NCI-H2107 (cell line): ENCODE measurements around the gene AHCTF1.
"Not testable (repeated sequence)": the region's sequence is repeated elsewhere in the genome, so short reads cannot be mapped to it uniquely, and the experiment has no call there.

Experiments
- DNase-seq: peaks from one replicate; lab custom pipeline; 2025; lab: John Stamatoyannopoulos, UW

Gene AHCTF1

GRCh38 chr1:246916026-246916923, 15.5 kb downstream of the AHCTF1 start:
- not testable (repeated sequence) for DNase-seq

GRCh38 chr1:246907472-246907871, 24.3 kb downstream of the AHCTF1 start:
- no peak for DNase-seq

GRCh38 chr1:246906833-246907232, 24.9 kb downstream of the AHCTF1 start:
- DNase-seq: no peak

- no peak for DNase-seq
Observed at GRCh38 chr1:246901874-246902273, 29.9 kb downstream of the AHCTF1 start.

GRCh38 chr1:246897302-246897701, 34.4 kb downstream of the AHCTF1 start:
- no peak for DNase-seq

GRCh38 chr1:246893191-246893939, 38.4 kb downstream of the AHCTF1 start:
- no peak for DNase-seq

- DNase-seq: no peak
Observed at GRCh38 chr1:246891105-246891504, 40.6 kb downstream of the AHCTF1 start.

- DNase-seq: no peak
Observed at GRCh38 chr1:246888522-246888921, 43.2 kb downstream of the AHCTF1 start.

- DNase-seq: not testable (repeated sequence)
Observed at GRCh38 chr1:246885389-246885788, 46.4 kb downstream of the AHCTF1 start.

GRCh38 chr1:246878551-246878950, 53.2 kb downstream of the AHCTF1 start:
- no peak for DNase-seq

GRCh38 chr1:246876431-246876830, 55.3 kb downstream of the AHCTF1 start:
- DNase-seq: no peak

- no peak for DNase-seq
Observed at GRCh38 chr1:246875041-246876026, 56.4 kb downstream of the AHCTF1 start.

- no peak for DNase-seq
Observed at GRCh38 chr1:246865921-246866320, 65.8 kb downstream of the AHCTF1 start.

- DNase-seq: not testable (repeated sequence)
Observed at GRCh38 chr1:246863791-246864190, 68.0 kb downstream of the AHCTF1 start.

GRCh38 chr1:246860401-246860800, 71.3 kb downstream of the AHCTF1 start:
- no peak for DNase-seq

GRCh38 chr1:246856371-246856770, 75.4 kb downstream of the AHCTF1 start:
- no peak for DNase-seq

- DNase-seq: not testable (repeated sequence)
Observed at GRCh38 chr1:246850640-246851039, 81.1 kb downstream of the AHCTF1 start.

- DNase-seq: no peak
Observed at GRCh38 chr1:246843876-246844275, 87.9 kb downstream of the AHCTF1 start.

- DNase-seq: not testable (repeated sequence)
Observed at GRCh38 chr1:246840761-246841160, 91.0 kb downstream of the AHCTF1 start.

GRCh38 chr1:246838118-246838456, 93.7 kb downstream of the AHCTF1 start:
- no peak for DNase-seq

- DNase-seq: no peak
Observed at GRCh38 chr1:246837418-246838117, 94.2 kb downstream of the AHCTF1 start.
